Measurements from ENCODE around the gene LTC4S.
"Not testable (repeated sequence)": the region's sequence is repeated elsewhere in the genome, so short reads cannot be mapped to it uniquely, and the experiment has no call there.

The LTC4S gene

GRCh38 chr5:179827680-179828079 lies 33.9 kb downstream of the LTC4S start:
- no peak for DNase-seq

GRCh38 chr5:179828756-179829421 lies 35.1 kb downstream of the LTC4S start:
- peak in 1 of 2 experiments; percentile 23 for DNase-seq

DNA sequence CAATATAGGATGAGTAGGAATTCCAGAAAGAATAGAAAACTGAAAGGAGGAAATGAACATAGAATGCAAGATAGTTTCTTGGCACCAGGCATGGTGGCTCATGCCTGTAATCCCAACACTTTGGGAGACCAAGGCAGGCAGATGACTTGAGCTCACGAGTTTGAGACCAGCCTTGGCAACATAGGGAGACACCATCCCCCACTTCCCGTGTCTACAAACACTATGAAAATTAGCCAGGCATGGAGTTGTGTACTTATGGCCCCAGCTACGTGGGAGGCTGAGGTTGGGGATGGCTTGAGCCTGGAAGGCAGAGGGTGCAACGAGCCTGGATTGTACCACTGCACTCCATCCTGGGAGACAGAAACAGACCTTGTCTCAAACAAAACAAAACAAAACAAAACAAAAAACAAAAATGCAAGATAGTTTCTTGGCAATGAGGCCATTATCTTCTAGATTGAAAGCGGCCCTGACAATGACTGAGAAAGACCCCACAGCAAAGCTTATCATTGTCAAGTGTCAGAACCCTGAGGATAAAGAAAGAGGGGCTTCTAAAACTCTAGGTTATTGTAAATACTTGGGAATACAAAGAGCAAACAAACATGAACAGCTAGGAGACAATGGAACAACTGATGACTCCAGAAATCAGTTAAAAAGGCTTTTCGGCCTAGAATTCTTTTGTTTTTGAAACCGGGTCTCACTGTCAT lies 36.1 kb downstream of the LTC4S start:
- no peak for DNase-seq

GRCh38 chr5:179830818-179831468 lies 37.2 kb downstream of the LTC4S start:
- no peak for DNase-seq

DNA sequence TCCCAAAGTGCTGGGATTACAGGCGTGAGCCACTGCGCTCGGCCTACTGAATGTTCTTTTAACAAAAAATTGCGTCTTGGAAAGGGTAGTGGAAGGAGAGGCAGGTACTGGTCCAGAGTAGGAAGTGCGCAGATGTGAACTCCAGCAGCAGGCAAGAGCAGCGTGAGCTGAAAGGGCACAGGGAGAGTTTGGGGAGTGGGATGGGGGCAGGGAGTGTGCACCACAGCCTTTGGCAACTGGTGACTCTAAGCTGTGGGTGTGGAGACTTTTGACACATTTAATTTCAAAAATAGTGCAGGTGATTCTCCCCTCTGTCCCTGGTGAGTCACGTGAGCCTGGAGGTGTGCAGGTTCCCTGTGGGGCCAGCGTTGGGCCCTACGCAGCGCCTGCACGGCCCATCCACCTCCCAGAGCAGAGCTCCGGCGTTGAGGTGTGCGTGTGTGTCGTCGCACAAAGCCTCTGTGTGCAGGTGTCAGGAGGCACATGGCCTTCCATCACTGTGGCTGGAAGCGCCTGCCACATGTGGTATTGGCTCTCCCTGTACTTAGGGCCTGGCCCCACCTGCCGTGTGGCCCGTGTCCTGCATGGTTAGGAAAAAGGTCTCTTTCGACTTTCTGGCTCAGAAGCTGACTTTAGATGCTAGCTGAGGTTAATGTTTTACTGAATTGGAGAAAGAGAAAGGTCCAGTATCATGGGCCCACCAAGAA lies 38.4 kb downstream of the LTC4S start:
- DNase-seq: no peak

GRCh38 chr5:179833056-179833708 lies 39.4 kb downstream of the LTC4S start:
- peak; percentile 25 to 75 for DNase-seq

DNA sequence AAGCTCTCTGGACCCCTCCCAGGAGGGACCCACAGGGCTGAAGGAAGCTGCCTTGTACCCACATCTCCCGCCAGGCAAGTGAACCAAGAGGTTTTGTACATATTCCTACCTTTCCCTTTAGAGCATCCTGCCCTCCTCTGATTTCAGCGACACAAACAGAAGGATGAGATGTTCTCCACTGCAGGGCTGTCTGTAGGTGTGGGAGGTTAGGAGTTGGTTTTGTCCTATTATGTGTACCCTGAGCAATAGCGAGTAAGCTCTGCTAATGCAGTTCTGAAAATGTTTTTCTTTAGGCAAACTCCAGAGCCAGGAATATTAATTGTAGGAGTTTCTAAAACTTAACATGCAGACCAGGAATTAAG lies 39.9 kb downstream of the LTC4S start:
- no peak for DNase-seq

DNA sequence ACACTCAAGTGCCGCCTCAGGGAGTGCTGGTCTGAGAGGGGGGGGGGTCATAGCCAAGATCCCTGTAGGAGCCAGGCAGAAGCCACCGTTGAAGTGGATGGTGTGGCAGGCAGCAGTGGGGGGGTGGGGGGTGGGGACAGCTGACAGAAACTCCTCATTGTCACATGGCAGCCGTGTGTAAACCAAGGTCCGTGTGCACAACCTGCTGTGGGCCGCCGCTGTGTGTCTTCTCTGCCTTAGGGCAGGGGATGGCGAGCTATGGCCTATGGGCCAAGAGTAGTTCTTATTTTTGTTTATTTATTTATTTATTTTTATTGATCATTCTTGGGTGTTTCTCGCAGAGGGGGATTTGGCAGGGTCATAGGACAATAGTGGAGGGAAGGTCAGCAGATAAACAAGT lies 40.3 kb downstream of the LTC4S start:
- no peak for DNase-seq

DNA sequence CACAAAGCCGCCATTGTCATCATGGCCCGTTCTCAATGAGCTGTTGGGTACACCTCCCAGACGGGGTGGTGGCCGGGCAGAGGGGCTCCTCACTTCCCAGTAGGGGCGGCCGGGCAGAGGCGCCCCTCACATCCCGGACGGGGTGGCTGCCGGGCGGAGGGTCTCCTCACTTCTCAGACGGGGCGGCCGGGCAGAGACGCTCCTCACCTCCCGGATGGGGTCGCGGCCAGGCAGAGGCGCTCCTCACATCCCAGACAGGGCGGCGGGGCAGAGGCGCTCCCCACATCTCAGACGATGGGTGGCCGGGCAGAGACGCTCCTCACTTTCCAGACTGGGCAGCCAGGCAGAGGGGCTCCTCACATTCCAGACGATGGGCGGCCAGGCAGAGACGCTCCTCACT lies 41.1 kb downstream of the LTC4S start:
- not testable (repeated sequence) for DNase-seq

GRCh38 chr5:179836225-179837019 lies 42.6 kb downstream of the LTC4S start:
- DNase-seq: no peak

DNA sequence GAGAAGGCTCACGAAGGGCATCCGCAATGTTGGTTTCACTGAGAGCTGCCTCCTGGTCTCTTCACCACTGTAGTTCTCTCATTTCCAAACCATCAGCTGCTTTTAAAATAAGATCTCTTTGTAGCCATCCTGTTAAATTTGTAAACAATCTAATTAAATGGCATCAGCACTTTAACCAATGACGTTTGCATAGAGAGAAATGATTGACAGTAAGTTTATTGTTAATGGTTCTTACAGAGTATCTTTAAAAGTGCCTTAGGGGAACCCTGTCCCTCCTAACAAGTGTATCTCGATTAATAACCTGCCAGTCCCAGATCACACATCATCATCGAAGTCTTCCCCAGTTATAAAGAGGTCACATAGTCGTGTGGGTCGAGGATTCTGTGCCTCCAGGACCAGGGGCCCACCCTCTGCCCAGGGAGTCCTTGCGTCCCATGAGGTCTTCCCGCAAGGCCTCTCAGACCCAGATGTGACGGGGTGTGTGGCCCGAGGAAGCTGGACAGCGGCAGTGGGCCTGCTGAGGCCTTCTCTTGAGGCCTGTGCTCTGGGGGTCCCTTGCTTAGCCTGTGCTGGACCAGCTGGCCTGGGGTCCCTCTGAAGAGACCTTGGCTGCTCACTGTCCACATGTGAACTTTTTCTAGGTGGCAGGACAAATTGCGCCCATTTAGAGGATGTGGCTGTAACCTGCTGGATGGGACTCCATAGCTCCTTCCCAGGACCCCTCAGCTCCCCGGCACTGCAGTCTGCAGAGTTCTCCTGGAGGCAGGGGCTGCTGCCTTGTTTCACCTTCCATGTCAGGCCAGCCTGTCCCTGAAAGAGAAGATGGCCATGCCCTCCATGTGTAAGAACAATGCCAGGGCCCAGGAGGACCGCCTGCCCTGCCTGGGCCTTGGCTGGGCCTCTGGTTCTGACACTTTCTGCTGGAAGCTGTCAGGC lies 43.6 kb downstream of the LTC4S start:
- DNase-seq: no peak

DNA sequence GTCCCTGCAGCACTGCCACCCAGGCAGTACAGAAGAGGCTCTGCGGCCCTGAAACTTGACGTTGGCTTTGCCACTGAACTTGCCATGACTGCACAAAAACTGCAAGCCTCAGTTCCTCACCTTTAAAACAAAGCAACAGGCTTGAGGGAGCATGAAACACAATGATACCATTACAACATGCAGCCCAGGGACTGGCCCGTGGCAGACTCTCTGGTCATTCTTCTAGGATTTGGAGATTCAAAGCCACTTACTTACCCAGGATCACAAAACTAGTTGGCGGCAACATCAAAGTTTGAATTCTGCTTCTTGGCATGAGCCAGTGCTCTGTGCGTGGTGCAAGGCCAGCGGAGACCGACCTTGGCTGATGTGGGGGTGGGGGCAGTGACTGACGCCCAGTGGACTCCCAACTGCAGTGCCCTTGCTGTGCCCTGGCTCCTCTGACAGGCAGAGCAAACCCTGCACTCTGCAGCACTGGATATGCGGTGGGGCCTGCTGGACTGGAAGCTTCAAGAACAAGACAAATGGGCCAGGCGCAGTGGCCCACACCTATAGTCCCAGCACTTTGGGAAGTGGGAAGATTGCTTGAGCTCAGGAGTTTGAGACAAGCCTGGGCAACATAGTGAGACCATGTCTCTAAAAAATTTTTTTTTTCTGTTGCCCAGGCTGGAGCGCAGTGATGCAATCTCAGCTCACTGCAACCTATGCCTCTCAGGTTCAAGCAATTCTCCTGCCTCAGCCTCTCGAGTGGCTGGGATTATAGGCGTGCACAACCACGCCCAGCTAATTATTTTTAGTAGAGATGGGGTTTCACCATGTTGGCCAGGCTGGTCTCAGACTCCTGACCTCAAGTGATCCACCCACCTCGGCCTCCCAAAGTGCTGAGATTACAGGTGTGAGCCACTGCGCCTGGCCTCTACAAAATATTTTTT lies 45.8 kb downstream of the LTC4S start:
- DNase-seq: no peak

DNA sequence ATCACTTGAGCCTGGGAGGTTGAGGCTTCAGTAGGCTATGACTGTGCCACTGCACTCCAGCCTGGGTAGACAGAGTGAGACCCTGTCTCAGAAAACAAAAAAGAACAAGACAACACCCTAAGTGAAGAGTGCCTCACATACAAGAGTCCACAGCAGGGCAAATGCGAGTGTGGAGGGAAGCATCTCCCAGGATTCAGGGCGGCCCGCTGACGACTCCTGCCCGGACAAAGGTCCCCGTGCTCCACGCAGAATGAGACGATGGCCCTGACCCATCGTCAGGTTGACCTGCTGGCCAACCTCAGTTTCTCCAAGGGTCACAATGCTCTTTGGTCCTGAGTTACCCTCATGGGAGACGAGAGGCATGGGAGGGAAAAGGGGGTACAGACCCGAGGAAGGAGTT lies 46.5 kb downstream of the LTC4S start:
- DNase-seq: no peak

DNA sequence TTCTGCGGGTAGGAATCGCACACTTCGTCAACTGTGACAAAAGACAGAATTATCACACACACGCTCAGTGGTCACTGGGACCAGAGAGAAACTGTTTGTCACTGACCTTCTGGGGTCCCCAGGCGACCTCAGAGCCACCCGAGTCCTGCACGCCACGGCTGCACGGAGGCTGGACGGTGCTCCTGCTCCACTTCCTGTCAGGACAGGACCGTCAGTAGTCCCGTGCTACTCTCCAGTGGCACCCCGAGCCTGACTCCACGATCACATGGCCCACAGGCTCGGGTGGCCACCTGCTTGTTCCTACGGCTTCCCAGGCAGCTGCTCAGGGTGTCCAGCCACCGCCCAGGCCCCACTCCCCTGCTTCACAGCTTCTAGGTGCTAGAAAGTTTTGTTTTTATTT lies 47.0 kb downstream of the LTC4S start:
- DNase-seq: no peak

DNA sequence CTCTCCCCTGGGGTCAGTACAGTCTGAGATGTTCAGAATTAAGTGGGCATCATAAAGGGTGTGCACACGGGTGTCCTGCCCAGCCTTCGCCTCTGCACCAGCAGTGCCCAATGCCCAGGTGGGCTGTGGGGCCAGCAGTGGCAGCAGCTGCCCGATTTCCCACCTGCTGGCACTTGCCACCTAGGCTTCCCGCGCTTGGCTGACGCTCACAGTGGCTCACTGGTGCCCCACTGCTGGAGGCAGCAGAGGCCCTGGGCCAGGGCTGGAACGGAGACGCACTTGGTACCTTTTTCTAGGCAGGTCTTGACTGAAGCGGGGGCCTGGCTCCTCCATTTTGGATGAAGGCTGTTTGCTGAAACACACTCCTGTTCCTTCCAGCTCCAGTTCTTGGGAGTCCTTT lies 47.8 kb downstream of the LTC4S start:
- no peak for DNase-seq
